Esophagus squamous epithelium (tissue), 4 donors: ENCODE data around the gene RNF151.

Source experiments
- CTCF ChIP-seq, 6 experiments: fragments of 450-650 bp in 4 of 6; fragments of 200-600 bp in 2 of 6; sonication (generic) in 2 of 6; IDR thresholded peaks; one replicate each; pipeline ENCODE4 v1.5.1; 2016 to 2019; ENCODE audit warnings: antibody characterized with exemption in 6 of 6, mild to moderate bottlenecking in 4 of 6, moderate library complexity in 4 of 6
- POLR2A ChIP-seq, 4 donors: fragments of 450-650 bp; IDR thresholded peaks; one replicate each; pipeline ENCODE4 v1.6.1; 2017; ENCODE audit warnings: antibody characterized with exemption in 4 of 4, mild to moderate bottlenecking in 4 of 4, moderate library complexity in 3 of 4

- TF ChIP-seq POLR2A (IDR thresholded peaks at IDR 0.05) (peak in 3 of 4 donors; percentile 86 to 98 (median 94)), CTCF (IDR thresholded peaks at IDR 0.05) (peak in 4 of 6 experiments; percentile 8 to 15 (median 15))
Measured at GRCh38 chr16:1964506-1965395, 1.9 kb upstream of the RNF151 start, which contains the start of gene RPS2.
